ENCODE results near the gene SLC18A3.

Gene SLC18A3

GRCh38 chr10:49625411-49625810, 15.3 kb downstream of the SLC18A3 start:
- no peak for DNase-seq (ENCODE audit: low read depth in 2 of 2, low spot score in 1 of 2)

- no peak for DNase-seq (ENCODE audit: low read depth in 2 of 2, low spot score in 1 of 2)
Observed at GRCh38 chr10:49627038-49627437, 16.9 kb downstream of the SLC18A3 start.

GRCh38 chr10:49627644-49628247, 17.6 kb downstream of the SLC18A3 start:
- no peak for DNase-seq (ENCODE audit: low read depth in 2 of 2, low spot score in 1 of 2)

GRCh38 chr10:49628599-49628998, 18.5 kb downstream of the SLC18A3 start:
- no peak for DNase-seq (ENCODE audit: low read depth in 2 of 2, low spot score in 1 of 2)

GRCh38 chr10:49629431-49629881, 19.3 kb downstream of the SLC18A3 start:
- DNase-seq (ENCODE audit: low read depth in 2 of 2, low spot score in 1 of 2) = no peak

- DNase-seq (ENCODE audit: low read depth in 2 of 2, low spot score in 1 of 2) = no peak
Observed at GRCh38 chr10:49631975-49632374, 21.9 kb downstream of the SLC18A3 start.

- no peak for DNase-seq (ENCODE audit: low read depth in 2 of 2, low spot score in 1 of 2)
Observed at GRCh38 chr10:49632406-49633317, 22.6 kb downstream of the SLC18A3 start.

GRCh38 chr10:49633327-49634068, 23.4 kb downstream of the SLC18A3 start:
- DNase-seq (ENCODE audit: low read depth in 2 of 2, low spot score in 1 of 2) = no peak

GRCh38 chr10:49634069-49634660, 24.1 kb downstream of the SLC18A3 start:
- no peak for DNase-seq (ENCODE audit: low read depth in 2 of 2, low spot score in 1 of 2)

GRCh38 chr10:49642311-49642710, 32.2 kb downstream of the SLC18A3 start:
- DNase-seq (ENCODE audit: low read depth in 2 of 2, low spot score in 1 of 2) = no peak

- no peak for DNase-seq (ENCODE audit: low read depth in 2 of 2, low spot score in 1 of 2)
Observed at GRCh38 chr10:49643241-49644034, 33.3 kb downstream of the SLC18A3 start.

- DNase-seq (ENCODE audit: low read depth in 2 of 2, low spot score in 1 of 2) = no peak
Observed at GRCh38 chr10:49644035-49644646, 34.0 kb downstream of the SLC18A3 start.

- no peak for DNase-seq (ENCODE audit: low read depth in 2 of 2, low spot score in 1 of 2)
Observed at GRCh38 chr10:49645417-49645816, 35.3 kb downstream of the SLC18A3 start.

GRCh38 chr10:49645871-49646870, 36.1 kb downstream of the SLC18A3 start:
- no peak for DNase-seq (ENCODE audit: low read depth in 2 of 2, low spot score in 1 of 2)

GRCh38 chr10:49647554-49647953, 37.4 kb downstream of the SLC18A3 start:
- no peak for DNase-seq (ENCODE audit: low read depth in 2 of 2, low spot score in 1 of 2)

GRCh38 chr10:49647985-49648795, 38.1 kb downstream of the SLC18A3 start:
- DNase-seq (ENCODE audit: low read depth in 2 of 2, low spot score in 1 of 2) = no peak

- no peak for DNase-seq (ENCODE audit: low read depth in 2 of 2, low spot score in 1 of 2)
Observed at GRCh38 chr10:49649294-49649693, 39.2 kb downstream of the SLC18A3 start.
